Right cardiac atrium (tissue), 5 donors: ENCODE measurements around the gene PLEKHO1. TPM values are rescaled to one million over a fixed set of nuclear protein-coding genes. Genes with fewer than 3 reads are reported as not detected.

Experiments used
- ATAC-seq, 2 donors: fragments of 200-7000 bp; cut with Tn5 transposase; one replicate each; pipeline versions ENCODE4 v1.8.0 to v1.9.1; 2020; ENCODE audit warnings: moderate library complexity in 2 of 2, mild to moderate bottlenecking in 1 of 2
- DNase-seq, 3 donors: peaks; one replicate each; pipeline ENCODE4 v3.0.0-alpha.2; 2020
- H3K27ac ChIP-seq: one replicate; pipeline ENCODE4 v1.5.1; 2013; ENCODE audit warnings: mild to moderate bottlenecking, low read length, control low read depth, moderate library complexity
- H3K27me3 ChIP-seq: one replicate; pipeline ENCODE4 v1.6.1; 2013; ENCODE audit not compliant: control insufficient read depth, insufficient read depth
- H3K4me1 ChIP-seq: one replicate; pipeline ENCODE4 v1.6.1; 2013; ENCODE audit warnings: low read length; ENCODE audit not compliant: control insufficient read depth, insufficient read depth
- H3K4me3 ChIP-seq: one replicate; pipeline ENCODE4 v1.5.1; 2013; ENCODE audit warnings: low read length, control low read depth
- H3K9me3 ChIP-seq: one replicate; pipeline ENCODE4 v1.6.1; 2013; ENCODE audit warnings: low read length; ENCODE audit not compliant: control insufficient read depth
- whole genome bisulfite sequencing: extraction: QIAGEN DNeasy Blood & Tissue Kit; methylation state at CpG from one replicate; pipeline ENCODE4 v1.1.7; 2013; 5-methylcytosine and 5-hydroxymethylcytosine counted together
- intact Hi-C, 4 donors: fragments of 100-400 bp; cut with DNase I; formaldehyde crosslinking; loops; one replicate each; pipeline versions ENCODE4 v1.11.0 to v1.14.0; 2022 to 2023
- polyA plus RNA-seq: library from polyadenylated mRNA; stranded (reverse); fragments of 200-250 nt; gene quantifications from one replicate; pipeline ENCODE4 v1.2.3, GENCODE V29; 2013
- total RNA-seq, 4 donors: library from RNA; stranded (reverse); fragmentation: NEBNext Ultra II Directional; extraction: Animal tissue kit (Norgen Biotek cat#: 25700); gene quantifications; one replicate each; pipeline ENCODE4 v1.2.1, GENCODE V29; 2021
- donor health status: healthy with polysubstance abuse.
- donor health status: DM: no; HTN: yes; CAD: no.
- donor health status: DM: no; HTN: no; CAD: no.
- donor health status: DM: no; HTN: yes; CAD: no; lungs with severe emphysema.
- donor health status: DM: yes; HTN: yes; CAD: no.

Gene PLEKHO1
- total and polyA plus RNA-seq, 5 donors, result 28.9 to 73.2 (median 36.2) TPM

DNA sequence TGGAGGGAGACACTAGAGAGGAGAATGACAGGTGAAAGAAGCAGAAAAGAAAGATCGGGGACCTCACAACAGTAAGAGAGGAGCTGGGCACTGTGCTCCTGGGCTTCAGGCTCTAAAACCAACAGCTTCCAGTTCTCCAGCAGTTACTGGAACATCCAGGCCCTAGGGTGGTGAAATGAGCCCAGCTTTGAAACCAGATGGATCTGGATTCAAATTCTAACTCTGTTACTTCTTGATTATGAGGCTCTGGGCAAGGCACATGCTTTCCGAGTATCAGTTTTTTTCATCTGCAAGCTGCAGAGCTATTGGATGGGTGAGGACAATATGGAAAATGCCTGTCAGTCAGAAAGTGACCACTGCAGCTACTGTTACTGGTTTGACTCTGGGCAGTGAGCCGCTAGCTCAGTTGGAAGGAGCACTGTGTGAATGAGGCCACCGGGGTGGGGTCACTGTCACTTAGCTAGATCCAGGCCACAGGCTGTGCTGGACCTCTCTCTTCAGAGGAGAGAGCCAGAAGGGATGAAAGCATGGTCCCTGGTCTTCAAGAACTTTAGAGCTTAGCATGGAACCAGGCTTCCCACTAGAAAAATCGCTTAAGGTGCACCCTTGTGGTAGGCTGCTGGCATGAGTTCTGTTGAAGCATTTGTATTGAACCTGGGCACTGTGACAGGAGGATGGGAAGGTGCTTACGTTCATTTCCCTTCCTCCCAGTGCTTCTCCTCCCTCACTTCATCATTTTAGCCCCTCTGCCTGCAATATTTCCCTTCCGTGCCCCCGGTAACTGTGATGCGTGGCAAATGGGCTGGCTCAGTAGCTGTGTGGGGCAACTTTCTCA is 12.2 kb downstream of the PLEKHO1 start:
- ATAC-seq, result peak in 1 of 2 donors; percentile 3
- no peak overlapping the region for H3K4me3 ChIP-seq
- no peaks in the 10 kb centered on the region for H3K27me3 ChIP-seq

DNA sequence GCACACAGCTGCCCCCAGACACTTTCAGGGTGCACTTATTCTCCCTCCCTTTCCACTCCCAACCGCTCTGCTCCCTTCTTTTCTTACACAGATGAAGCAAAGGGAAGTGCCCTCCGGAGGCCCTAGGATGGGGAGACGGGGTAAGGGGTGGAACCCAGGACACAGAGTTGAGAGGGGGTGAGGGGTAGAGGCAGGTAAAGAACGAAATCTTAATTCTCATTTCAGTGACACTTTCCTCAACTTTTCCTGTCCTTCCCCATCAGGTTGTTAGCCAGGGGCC is 12.8 kb downstream of the PLEKHO1 start:
- intact Hi-C loops, result loop anchor here in 3 of 4 donors (5.0 to 10.0 kb wide), 3 partner anchors 88 to 200 kb away; no protein-coding TSS in a partner anchor
- ATAC-seq, result no peak
- no peaks in the 10 kb centered on the region for H3K9me3 ChIP-seq
- WGBS, result 49% methylated on average over 4 of the region's 4 CpGs
- no peaks in the 10 kb centered on the region for H3K27me3 ChIP-seq
- peaks cover 16% of the 10 kb centered on the region for H3K4me1 ChIP-seq
- peak overlapping the region; percentile 37 for H3K4me3 ChIP-seq
- peak overlapping the region; percentile 99 for H3K27ac ChIP-seq
- no peak for DNase-seq

More for the DNA sequence above, 12.2 kb downstream of the PLEKHO1 start:
- Histone ChIP-seq H3K4me1 (peaks cover 16% of the 10 kb centered on the region), H3K27ac (peak overlapping the region; percentile 99), H3K9me3 (no peaks in the 10 kb centered on the region)
- 66% methylated on average over 9 of the region's 9 CpGs for WGBS
- intact Hi-C loops, result loop anchor here in 3 of 4 donors (5.0 to 10.0 kb wide), 3 partner anchors 87 to 200 kb away; no protein-coding TSS in a partner anchor
- peak in 2 of 3 donors; percentile 33 to 69 for DNase-seq

DNA sequence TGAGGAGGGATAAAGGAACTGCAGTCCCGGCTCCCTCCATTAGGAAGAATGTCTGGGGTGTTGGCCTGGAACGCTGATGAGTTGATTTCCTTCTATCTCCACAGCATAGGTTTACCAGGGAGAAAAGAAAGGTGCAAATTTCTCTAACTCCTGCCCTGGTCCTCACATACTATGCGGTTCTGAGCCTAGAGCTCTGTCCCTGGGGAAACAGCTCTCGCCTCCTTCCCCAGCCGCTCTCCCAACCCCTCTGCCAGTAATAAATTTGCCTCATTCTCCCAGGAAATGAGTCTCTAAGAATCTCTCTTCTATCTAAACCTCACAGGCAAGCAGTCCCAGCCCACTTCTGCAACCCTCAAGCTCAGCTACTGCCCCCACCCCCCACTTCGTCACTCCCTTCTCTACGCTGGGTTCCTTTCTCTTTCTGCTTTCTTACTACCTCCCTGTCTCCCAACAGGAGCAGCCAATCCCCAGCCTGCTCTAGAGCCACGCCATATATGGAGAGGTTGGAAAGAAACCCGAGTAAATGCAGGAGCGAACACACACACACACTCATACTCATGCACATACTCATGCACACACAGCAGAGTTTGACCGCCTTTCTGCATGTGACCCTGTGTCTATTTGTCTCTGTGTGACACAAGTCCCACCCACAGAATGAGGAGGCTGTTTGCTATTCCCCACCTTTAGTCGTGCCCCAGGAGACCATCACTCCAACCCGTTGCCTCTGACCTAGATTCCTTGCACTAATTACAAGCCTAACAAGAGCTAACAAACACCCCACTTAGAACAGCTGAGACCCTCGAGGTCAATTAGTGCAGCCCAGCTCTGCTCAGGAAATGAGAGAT is 13.4 kb downstream of the PLEKHO1 start:
- Histone ChIP-seq H3K27me3 (no peaks in the 10 kb centered on the region), H3K4me3 (peak overlapping the region; percentile 37), H3K9me3 (no peaks in the 10 kb centered on the region), H3K4me1 (peaks cover 16% of the 10 kb centered on the region), H3K27ac (peak overlapping the region; percentile 99)
- DNase-seq (peak; percentile 87 to 93 (median 91)), ATAC-seq (peak; percentile 95)
- intact Hi-C loops, result loop anchor here in 3 of 4 donors (5.0 to 10.0 kb wide), 3 partner anchors 88 to 201 kb away; no protein-coding TSS in a partner anchor
- 17% methylated on average over 14 of the region's 14 CpGs for WGBS

DNA sequence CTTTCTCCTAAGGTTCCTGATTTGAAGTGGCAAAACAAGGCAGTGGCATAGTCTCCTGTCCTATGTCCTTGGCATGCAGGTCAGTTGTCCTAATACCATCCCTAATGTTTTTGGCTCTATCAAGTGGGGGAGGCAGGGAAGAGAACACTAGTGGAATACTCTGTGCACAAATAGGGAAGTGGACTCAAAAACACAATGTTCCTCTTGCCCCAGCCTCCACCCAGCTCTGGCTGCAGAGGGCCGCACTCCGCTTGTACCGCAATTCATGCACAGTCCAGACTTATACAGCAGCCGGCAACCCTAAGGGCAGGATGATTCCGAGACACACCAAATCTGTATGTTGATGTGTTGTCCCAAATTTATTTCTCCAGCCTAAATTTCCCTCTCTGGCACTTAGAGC is 14.5 kb downstream of the PLEKHO1 start:
- Histone ChIP-seq H3K27ac (peak overlapping the region; percentile 99), H3K9me3 (no peaks in the 10 kb centered on the region), H3K4me3 (no peak overlapping the region), H3K27me3 (no peaks in the 10 kb centered on the region), H3K4me1 (peaks cover 16% of the 10 kb centered on the region)
- 87% methylated on average over 5 of the region's 5 CpGs for WGBS
- DNase-seq (peak; percentile 33 to 75 (median 67)), ATAC-seq (peak in 1 of 2 donors; percentile 13)
- intact Hi-C loops, result loop anchor here in 3 of 4 donors (5.0 to 10.0 kb wide), 3 partner anchors 89 to 202 kb away; no protein-coding TSS in a partner anchor

DNA sequence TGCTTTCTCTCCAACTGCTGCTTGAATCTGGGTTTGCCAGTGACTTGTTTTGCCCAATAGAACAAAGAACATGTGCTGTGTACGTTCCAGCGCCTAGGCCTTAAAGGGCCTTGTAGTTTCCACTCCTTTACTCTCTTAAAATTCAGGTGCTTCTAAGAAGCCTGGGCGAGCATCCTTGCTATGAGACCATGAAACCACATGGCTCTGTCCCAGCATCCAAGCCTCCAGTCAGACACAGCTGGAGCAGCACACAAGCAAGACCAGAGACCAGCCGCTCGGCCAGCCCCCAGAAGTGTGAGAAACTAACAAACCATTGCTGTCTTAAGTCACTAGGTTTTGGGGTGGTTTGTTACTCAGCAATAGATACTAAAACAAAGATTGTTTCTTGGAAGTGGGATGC is 15.1 kb downstream of the PLEKHO1 start:
- intact Hi-C loops, result loop anchor here (5.0 to 10.0 kb wide), 5 partner anchors 87 to 202 kb away; no protein-coding TSS in a partner anchor
- 81% methylated on average over 5 of the region's 5 CpGs for WGBS
- DNase-seq, result no peak
- Histone ChIP-seq H3K27me3 (no peaks in the 10 kb centered on the region), H3K4me3 (no peak overlapping the region), H3K4me1 (peaks cover 16% of the 10 kb centered on the region), H3K27ac (peak overlapping the region; percentile 30), H3K9me3 (no peaks in the 10 kb centered on the region)
- ATAC-seq, result no peak

DNA sequence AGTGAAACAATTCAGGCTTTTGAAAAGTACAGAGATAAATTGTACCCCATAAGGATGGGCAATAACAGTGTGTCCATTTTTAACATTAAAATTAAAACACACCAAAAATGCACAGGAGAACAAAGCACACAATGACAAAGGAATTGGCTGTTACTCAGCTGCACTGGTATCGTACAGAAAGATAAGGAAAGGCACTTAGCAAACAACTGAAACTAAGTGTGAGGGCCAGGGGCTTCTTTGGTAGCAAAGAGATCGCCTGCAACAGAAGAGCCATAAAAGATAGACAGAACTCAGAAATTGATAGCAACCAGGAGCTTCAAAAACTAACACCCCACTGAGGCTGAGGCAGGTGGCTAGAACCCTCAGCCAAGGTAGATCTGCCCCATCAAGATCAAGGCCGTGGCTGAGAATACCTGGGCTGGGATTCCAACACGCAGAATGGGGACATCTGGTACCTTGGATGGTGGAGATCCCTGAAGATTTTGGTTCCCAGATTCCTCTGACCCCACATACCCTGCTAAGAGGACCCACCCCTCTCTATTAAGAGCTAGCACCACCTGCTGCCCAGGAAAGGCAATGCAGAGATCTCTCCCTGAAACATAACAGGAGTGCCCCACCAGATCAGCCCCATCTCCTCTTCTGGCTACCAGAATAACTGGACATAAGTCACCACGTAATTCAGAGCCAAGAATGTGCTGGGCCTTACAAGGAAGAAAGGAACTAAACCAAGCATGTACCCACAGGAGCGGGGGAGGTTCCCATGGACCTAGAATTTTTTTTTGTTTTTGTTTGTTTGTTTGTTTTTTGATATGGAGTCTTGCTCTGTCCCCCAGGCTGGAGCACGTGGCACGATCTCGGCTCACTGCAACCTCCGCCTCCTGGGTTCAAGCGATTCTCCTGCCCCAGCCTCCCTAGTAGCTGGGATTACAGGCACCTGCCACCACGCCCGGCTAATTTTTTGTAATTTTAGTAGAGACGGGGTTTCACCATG is 16.2 kb downstream of the PLEKHO1 start:
- H3K27ac ChIP-seq, result peak overlapping the region; percentile 20
- no peaks in the 10 kb centered on the region for H3K27me3 ChIP-seq
- no peak overlapping the region for H3K4me3 ChIP-seq
- WGBS, result 63% methylated on average over 14 of the region's 14 CpGs
- intact Hi-C loops, result loop anchor here in 3 of 4 donors (5.0 to 10.0 kb wide), 5 partner anchors 89 to 204 kb away; no protein-coding TSS in a partner anchor
- ATAC-seq (no peak), DNase-seq (peak; percentile 43 to 80 (median 75))
- H3K4me1 ChIP-seq, result peaks cover 16% of the 10 kb centered on the region
- no peaks in the 10 kb centered on the region for H3K9me3 ChIP-seq

DNA sequence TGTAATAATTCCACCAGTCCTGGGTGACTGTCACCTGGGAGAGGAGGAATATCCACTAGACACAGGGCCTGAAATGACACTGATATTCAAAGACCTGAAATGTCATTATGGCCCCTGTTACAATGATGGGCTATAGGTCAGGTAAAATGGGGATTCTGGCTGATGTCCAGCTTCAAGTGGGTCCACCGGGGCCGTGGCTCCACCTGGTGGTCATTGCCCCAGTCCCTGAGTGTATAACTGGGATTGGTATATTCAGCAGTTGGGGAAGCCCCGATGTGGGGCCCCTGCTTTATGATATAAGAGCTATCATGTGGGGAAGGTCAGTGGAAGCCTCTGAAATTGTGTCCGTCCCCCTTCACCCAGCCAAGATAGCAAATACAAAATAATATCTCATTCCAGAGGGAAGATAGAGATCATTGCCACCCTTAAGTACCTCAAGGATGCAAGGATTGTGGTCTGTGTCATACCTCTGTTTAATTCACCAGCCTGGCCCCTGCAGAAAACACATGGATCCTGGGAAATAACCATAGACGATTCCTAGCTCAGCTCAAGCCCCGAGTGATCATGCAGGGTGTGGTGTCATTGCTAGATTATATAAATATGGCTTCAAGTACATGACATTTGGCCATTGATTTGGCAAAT is 19.4 kb downstream of the PLEKHO1 start:
- ATAC-seq, result peak; percentile 57 to 70
- no peak overlapping the region for H3K4me3 ChIP-seq

DNA sequence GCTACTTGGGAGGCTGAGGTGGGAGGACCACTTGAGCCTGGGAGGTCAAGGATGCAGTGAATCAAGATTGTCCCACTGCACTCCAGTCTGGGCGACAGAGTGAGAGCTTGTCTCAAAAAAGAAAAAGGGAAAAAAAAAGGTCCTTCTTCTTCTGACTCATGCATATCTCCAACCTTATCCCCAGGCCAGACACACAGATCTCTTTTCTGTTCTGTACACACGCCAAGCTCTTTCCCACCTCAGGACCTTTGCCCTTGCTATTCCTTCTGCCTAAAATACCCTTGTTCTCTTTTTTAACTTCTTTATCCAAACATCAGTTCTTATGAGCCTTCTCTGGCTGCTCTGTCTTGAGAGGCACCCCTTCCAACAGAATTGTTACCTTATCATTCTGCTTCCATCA is 22.1 kb downstream of the PLEKHO1 start:
- H3K27ac ChIP-seq, result no peak overlapping the region
- ATAC-seq (no peak), DNase-seq (no peak)
- no peaks in the 10 kb centered on the region for H3K9me3 ChIP-seq
- no peaks in the 10 kb centered on the region for H3K27me3 ChIP-seq
- no peaks in the 10 kb centered on the region for H3K4me1 ChIP-seq
- WGBS, result 81% methylated on average over 2 of the region's 2 CpGs
- intact Hi-C loops, result no loop called here
- H3K4me3 ChIP-seq, result no peak overlapping the region

More for the DNA sequence above, 19.4 kb downstream of the PLEKHO1 start:
- intact Hi-C loops, result loop anchor here (2.0 to 10.0 kb wide), 6 partner anchors 92 to 207 kb away; no protein-coding TSS in a partner anchor
- peaks cover 3% of the 10 kb centered on the region for H3K4me1 ChIP-seq
- no peak overlapping the region for H3K27ac ChIP-seq
- no peaks in the 10 kb centered on the region for H3K27me3 ChIP-seq
- peak; percentile 66 to 87 (median 84) for DNase-seq
- H3K9me3 ChIP-seq, result no peaks in the 10 kb centered on the region
- WGBS, result 14% methylated on average over 6 of the region's 6 CpGs

DNA sequence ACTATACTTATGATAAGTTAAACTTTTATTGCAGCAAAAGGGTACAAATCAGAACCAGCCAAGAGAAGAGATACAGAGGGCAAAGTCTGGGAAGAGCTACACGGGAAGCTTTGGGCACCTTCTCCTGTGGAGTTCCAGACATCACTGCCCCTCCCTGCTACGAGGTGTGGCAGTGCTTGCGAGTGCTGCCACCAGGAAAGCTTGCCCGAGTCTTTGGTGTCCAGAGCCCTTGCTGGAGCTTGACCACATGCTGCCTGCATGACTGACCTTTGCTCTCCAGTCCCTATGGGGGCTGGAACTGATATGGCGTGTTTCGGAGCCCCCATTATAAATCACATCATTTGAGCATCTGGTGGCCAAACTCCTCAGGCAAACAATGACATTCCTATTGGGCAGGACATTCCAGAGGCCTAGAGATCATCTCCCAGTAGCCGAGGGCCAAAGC is 23.4 kb downstream of the PLEKHO1 start:
- no peak for ATAC-seq
- WGBS, result 69% methylated on average over 7 of the region's 7 CpGs
- Histone ChIP-seq H3K9me3 (no peaks in the 10 kb centered on the region), H3K27ac (no peak overlapping the region), H3K4me1 (no peaks in the 10 kb centered on the region), H3K4me3 (no peak overlapping the region), H3K27me3 (no peaks in the 10 kb centered on the region)
- intact Hi-C loops, result no loop called here
- DNase-seq, result no peak
